Measurements from ENCODE around the gene FAM111B. TPM values are rescaled to one million over a fixed set of nuclear protein-coding genes. Genes with fewer than 3 reads are reported as not detected.
"Not testable (repeated sequence)": the region's sequence is repeated elsewhere in the genome, so short reads cannot be mapped to it uniquely, and the experiment has no call there.

FAM111B gene, protein sequence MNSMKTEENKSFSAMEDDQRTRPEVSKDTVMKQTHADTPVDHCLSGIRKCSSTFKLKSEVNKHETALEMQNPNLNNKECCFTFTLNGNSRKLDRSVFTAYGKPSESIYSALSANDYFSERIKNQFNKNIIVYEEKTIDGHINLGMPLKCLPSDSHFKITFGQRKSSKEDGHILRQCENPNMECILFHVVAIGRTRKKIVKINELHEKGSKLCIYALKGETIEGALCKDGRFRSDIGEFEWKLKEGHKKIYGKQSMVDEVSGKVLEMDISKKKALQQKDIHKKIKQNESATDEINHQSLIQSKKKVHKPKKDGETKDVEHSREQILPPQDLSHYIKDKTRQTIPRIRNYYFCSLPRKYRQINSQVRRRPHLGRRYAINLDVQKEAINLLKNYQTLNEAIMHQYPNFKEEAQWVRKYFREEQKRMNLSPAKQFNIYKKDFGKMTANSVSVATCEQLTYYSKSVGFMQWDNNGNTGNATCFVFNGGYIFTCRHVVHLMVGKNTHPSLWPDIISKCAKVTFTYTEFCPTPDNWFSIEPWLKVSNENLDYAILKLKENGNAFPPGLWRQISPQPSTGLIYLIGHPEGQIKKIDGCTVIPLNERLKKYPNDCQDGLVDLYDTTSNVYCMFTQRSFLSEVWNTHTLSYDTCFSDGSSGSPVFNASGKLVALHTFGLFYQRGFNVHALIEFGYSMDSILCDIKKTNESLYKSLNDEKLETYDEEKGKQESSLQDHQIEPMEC
- 1 to 10 TPM in 2 of 4 donors, under 1 TPM in 1, not detected in 1; 0.19 to 2.4 (median 1.9) TPM for total RNA-seq

GRCh38 chr11:59106363-59107336 is at the start of gene FAM111B:
FAM111B (plus strand) TSS chr11:59107237; CDS start chr11:59109626, 2,389 bp downstream.
- TF ChIP-seq, protein P1, sequence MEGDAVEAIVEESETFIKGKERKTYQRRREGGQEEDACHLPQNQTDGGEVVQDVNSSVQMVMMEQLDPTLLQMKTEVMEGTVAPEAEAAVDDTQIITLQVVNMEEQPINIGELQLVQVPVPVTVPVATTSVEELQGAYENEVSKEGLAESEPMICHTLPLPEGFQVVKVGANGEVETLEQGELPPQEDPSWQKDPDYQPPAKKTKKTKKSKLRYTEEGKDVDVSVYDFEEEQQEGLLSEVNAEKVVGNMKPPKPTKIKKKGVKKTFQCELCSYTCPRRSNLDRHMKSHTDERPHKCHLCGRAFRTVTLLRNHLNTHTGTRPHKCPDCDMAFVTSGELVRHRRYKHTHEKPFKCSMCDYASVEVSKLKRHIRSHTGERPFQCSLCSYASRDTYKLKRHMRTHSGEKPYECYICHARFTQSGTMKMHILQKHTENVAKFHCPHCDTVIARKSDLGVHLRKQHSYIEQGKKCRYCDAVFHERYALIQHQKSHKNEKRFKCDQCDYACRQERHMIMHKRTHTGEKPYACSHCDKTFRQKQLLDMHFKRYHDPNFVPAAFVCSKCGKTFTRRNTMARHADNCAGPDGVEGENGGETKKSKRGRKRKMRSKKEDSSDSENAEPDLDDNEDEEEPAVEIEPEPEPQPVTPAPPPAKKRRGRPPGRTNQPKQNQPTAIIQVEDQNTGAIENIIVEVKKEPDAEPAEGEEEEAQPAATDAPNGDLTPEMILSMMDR (IDR thresholded peaks at IDR 0.05), result no peak
- ATAC-seq (ENCODE audit: low FRiP score) (peak; percentile 96), DNase-seq (ENCODE audit: low spot score) (peak; percentile 59)

GRCh38 chr11:59058120-59059033 is 48.7 kb upstream of the FAM111B start:
- DNase-seq (ENCODE audit: low spot score), result peak; percentile 64

DNA sequence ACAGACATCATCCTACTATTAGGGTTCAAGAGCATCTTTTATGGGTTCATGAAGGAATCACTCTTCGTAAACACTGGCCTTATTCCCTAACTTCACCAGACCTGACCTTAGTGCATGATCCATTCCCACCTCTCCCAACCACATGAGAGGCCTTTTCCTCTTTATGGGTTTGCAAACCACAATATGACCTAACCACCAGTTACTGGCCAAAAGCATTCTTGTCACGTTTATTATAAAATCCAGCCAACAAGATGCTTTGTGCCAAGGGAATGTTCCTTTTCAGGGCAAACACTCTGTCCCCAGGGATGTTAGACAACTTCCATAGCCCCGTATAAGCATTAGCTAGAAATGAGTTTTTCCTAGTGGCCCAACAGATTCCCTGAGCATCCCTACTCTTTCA is 46.9 kb upstream of the FAM111B start:
- not testable (repeated sequence) for ATAC-seq (ENCODE audit: low FRiP score); DNase-seq (ENCODE audit: low spot score)

More at GRCh38 chr11:59058120-59059033, 48.7 kb upstream of the FAM111B start:
- peak; percentile 82 for ATAC-seq (ENCODE audit: low FRiP score)
- TF ChIP-seq, protein P1 (IDR thresholded peaks at IDR 0.05), result peak in 1 of 3 donors; percentile 38

GRCh38 chr11:59062602-59063529 is 44.2 kb upstream of the FAM111B start:
- TF ChIP-seq, protein P1 (IDR thresholded peaks at IDR 0.05), result no peak
- DNase-seq (ENCODE audit: low spot score), result no peak
- ATAC-seq (ENCODE audit: low FRiP score), result no peak

GRCh38 chr11:59063996-59064727 is 42.9 kb upstream of the FAM111B start:
- DNase-seq (ENCODE audit: low spot score); ATAC-seq (ENCODE audit: low FRiP score): not testable (repeated sequence)

- DNase-seq (ENCODE audit: low spot score) (no peak), ATAC-seq (ENCODE audit: low FRiP score) (no peak)
- TF ChIP-seq, protein P1 (IDR thresholded peaks at IDR 0.05), result no peak
Measured at GRCh38 chr11:59069087-59069486, 38.0 kb upstream of the FAM111B start.

Measured in omental fat pad (tissue), 4 donors.